GM19351 (cell line): Measurements from ENCODE around the gene TCOF1.

Source experiments
- ATAC-seq: cut with Tn5 transposase; IDR thresholded peaks from one replicate; pipeline ENCODE4 v1.9.1; 2021; ENCODE audit warnings: mild to moderate bottlenecking, moderate library complexity; ENCODE audit not compliant: unreplicated experiment

TCOF1 gene

GRCh38 chr5:150322202-150322601 is 35.3 kb upstream of the TCOF1 start:
- ATAC-seq = no peak

DNA sequence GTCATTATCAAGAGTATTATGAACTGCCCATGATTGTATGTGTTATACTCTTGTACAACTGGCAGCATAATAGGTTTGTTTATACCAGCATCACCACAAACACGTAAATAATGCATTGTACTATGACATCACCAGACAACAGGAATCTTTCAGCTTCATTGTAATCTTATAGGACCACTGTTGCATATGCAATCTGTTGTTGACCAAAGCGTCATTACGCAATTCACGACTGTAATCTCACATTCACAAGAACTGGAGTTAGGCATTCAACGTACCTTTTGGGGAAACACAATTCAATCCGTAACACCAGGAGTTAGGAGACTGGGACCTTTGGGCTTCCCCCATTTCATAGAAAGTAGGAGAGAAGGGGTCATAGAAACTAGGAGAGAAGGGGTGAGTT is 34.4 kb upstream of the TCOF1 start:
- no peak for ATAC-seq

GRCh38 chr5:150323819-150324218 is 33.7 kb upstream of the TCOF1 start:
- no peak for ATAC-seq

GRCh38 chr5:150325426-150325825 is 32.1 kb upstream of the TCOF1 start:
- ATAC-seq = no peak

GRCh38 chr5:150326707-150327106 is 30.8 kb upstream of the TCOF1 start:
- ATAC-seq = no peak

- no peak for ATAC-seq
Observed at GRCh38 chr5:150327139-150327538, 30.4 kb upstream of the TCOF1 start.

DNA sequence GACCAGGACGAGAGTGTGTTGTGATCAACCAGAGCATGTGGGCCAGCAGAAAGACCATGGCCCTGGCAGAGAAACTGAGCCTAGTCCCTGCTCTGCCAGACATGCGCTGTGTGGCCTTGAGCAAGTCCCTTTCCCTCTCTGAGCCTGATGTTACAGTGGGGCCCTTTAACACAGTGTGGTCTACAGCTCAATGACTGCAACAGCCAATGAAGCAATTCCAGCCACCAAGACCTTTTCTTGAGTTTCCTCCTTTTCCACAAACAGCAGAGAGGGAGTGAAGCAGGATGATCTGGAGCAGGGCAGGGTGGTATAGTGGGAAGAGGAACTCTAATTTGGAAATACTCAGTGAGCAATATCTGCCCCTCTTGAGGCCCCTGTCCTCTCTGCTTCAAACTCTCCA is 29.0 kb upstream of the TCOF1 start:
- ATAC-seq = no peak

DNA sequence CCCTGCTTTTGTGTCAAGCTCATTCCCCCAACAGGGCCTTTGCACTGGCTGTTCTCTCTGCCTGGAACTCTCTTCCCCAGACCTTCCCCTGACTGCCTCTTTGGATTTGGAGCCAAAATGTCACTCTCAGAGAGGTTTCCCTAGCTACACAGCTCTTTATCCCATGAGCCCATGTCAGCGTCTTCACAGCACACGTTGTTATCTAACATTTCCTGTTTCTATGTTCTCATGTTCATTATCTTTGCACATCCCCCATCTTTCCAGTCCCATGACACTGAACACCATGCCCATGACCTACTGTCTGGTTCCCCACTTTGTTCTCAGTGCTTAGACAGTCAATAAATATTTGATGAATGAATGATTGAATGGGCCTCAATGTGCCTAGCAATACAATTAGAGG is 28.5 kb upstream of the TCOF1 start:
- ATAC-seq = no peak

GRCh38 chr5:150329881-150330876 is 27.3 kb upstream of the TCOF1 start:
- ATAC-seq = no peak

- no peak for ATAC-seq
Observed at GRCh38 chr5:150333400-150333799, 24.1 kb upstream of the TCOF1 start.

DNA sequence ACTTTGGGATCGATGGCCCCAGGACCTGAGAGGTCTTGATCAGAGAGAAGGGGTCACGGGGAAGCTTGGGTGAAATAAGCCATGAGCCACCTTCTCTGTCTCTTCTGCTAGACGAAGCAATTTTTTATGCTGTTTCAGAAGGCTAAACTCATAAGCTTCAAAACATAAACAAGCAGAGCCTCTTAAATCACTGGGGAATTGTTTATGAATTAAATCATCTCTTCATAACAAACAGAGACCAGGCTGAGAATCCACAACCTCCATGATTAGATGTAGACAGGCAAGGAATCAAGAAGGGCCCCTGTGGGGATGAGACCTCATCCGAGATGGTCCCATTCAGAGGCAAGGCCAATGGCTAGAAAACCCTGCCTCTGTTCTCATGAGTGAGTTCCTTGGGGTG is 21.7 kb upstream of the TCOF1 start:
- ATAC-seq = no peak

DNA sequence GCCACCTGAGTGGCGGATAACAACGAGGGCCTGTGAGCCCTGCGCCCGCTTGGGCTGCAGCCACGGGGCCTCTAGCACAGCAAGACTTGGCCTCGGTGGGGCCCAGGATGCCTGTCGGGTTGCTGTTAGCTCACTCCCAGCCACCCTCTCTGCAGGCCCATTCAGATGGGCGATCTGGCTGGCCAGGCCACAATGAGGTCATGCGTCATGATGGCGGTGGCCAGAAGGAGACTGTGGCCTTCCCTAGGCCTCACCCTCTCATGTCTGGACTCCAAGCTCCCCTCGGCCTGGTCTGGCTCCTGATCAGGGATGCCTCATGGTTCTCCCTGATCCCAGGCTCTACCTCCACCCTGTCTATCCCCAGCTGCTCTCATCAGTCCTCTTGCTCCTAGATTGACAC is 19.0 kb upstream of the TCOF1 start:
- ATAC-seq = no peak

- ATAC-seq = no peak
Observed at GRCh38 chr5:150339165-150339564, 18.3 kb upstream of the TCOF1 start.

DNA sequence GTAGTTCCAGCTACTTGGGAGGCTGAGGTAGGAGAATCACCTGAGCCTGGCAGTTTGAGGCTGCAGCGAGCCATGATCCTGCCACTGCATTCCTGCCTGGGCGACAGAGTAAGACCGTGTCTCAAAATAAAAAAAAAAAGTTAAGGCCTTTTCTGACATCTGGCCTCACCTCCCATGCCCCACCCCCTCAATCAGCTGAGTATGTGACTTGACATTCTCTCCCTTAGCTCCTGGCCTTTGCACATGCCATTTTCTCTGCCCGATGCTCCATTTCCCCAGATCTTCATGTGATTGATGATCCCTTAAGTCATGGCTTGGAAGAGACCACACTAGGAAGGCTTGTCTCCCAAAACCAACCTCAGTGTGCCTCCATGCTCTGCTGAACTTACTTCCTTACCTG is 17.7 kb upstream of the TCOF1 start:
- ATAC-seq = no peak

- no peak for ATAC-seq
Observed at GRCh38 chr5:150340614-150341255, 16.8 kb upstream of the TCOF1 start.

DNA sequence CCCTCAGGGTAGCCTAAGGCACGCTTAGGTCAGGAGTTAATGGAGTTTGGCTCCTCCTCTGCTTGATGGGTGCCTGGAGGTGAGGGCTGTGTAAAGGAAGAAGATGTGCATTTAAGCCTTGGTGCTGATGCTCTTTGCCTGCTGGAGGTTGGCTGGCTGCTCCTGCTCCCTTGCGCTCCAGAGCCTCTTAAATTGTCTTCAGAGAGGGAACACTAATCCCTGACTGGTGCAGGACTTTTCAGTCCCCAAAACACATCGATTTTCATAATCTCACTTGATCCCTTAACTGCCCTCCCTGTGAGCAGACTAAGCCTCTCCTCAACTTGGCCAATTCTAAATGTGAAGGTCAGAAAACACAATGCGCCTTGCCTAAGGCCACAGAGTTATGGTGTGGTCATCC is 16.2 kb upstream of the TCOF1 start:
- no peak for ATAC-seq

DNA sequence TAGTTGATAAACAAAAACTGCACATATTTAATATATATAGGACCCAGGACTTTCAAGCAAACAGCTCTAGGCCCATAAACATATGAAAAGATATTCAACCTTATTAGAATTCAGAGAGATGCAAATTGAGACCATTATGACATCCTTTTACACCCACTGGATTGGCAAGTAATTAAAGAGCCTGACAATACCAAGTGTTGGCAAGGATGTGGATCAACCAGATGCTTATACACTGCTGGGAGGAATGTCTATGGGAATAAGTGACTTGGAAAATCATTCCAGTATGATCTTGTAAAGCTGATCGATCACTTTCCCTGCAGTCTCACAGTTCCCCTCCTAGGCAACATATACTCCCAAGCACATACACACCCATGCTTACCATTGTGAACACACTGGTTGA is 15.5 kb upstream of the TCOF1 start:
- ATAC-seq = no peak

DNA sequence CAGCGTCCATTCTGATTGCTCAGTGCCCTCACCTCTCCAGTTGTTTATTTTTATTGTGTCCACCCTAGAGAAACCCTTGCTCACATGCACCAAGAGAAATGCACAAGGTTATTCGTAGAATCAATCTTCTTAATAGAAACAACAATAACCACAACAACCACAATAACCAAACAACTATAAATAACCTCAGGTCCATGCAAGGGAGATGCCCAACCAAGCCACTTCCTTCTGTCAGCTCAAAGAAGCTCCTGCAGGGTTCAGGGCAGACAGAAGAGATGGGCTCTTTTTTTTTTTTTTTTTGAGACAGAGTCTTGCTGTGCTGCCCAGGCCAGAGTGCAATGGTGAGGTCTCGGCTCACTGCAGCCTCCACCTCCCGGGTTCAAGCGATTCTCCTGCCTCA is 14.9 kb upstream of the TCOF1 start:
- ATAC-seq = no peak

- no peak for ATAC-seq
Observed at GRCh38 chr5:150343994-150344631, 13.4 kb upstream of the TCOF1 start.

DNA sequence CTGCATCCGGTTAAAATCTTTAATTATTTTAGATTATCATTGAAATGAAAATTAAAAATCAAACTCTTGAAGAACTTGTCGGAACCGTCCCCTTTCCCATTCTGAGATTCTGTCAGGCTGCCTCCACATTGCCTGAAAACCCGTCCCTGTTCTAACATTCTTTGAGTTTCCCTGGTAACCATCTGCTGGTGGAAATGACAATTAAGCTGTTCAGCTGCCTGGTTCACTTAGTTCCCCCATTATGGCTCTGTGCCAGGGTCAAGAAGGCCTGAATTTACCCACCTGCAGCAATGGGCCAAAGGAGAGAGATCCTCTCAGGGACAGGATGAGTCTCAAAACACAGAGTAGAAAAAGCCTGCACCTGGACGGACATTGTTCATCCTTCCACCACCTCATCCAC is 11.8 kb upstream of the TCOF1 start:
- ATAC-seq = no peak

GRCh38 chr5:150346592-150346991 is 10.9 kb upstream of the TCOF1 start:
- no peak for ATAC-seq

- no peak for ATAC-seq
Observed at GRCh38 chr5:150347003-150347402, 10.5 kb upstream of the TCOF1 start.
